GM12873 (cell line): ENCODE results near the gene ERVK3-1.

ENCODE experiments used
- CTCF ChIP-seq: IDR thresholded peaks from 2 replicates; pipeline ENCODE4 v1.5.1; 2012; ENCODE audit warnings: low read depth, mild to moderate bottlenecking, moderate library complexity, low read length, control low read depth; ENCODE audit not compliant: insufficient read depth; ENCODE audit errors: missing control alignments

ERVK3-1 gene

GRCh38 chr19:58353717-58354477, 48.7 kb downstream of the ERVK3-1 start:
- TF ChIP-seq CTCF, result no peak

GRCh38 chr19:58354478-58355030, 49.4 kb downstream of the ERVK3-1 start:
- TF ChIP-seq CTCF, result no peak

- no peak for TF ChIP-seq CTCF
These were observed 50.1 kb downstream of the ERVK3-1 start for GRCh38 chr19:58355215-58355796.

GRCh38 chr19:58355908-58356765, 51.0 kb downstream of the ERVK3-1 start:
- TF ChIP-seq CTCF, result no peak

GRCh38 chr19:58356766-58357480, 51.7 kb downstream of the ERVK3-1 start:
- no peak for TF ChIP-seq CTCF

GRCh38 chr19:58357481-58358145, 52.4 kb downstream of the ERVK3-1 start:
- TF ChIP-seq CTCF, result no peak
